HEK293 (cell line): ENCODE data around the gene FASLG.

Experiments used
- ATF2 ChIP-seq: fragments of 450-650 bp; formaldehyde crosslinking; IDR thresholded peaks from 2 replicates; pipeline ENCODE4 v1.5.1; 2016; ENCODE audit warnings: missing biosample characterization, missing genetic modification characterization, low read depth
- CTCF ChIP-seq: fragments of 450-650 bp; formaldehyde crosslinking; IDR thresholded peaks from 2 replicates; pipeline ENCODE4 v1.5.1; 2016; ENCODE audit warnings: missing biosample characterization, missing genetic modification characterization
- FEZF1 ChIP-seq: fragments of 450-650 bp; formaldehyde crosslinking; IDR thresholded peaks from 2 replicates; pipeline ENCODE4 v1.5.1; 2016; ENCODE audit warnings: missing biosample characterization, missing genetic modification characterization
- SCRT1 ChIP-seq: fragments of 450-650 bp; formaldehyde crosslinking; IDR thresholded peaks from 2 replicates; pipeline ENCODE4 v1.5.1; 2016; ENCODE audit warnings: missing biosample characterization, missing genetic modification characterization, borderline replicate concordance
- ZNF274 ChIP-seq, 2 experiments: fragments of 200-500 bp in 1 of 2; fragments of 450-650 bp in 1 of 2; sonication (Bioruptor generic) in 1 of 2; formaldehyde crosslinking in 1 of 2; IDR thresholded peaks; 2 replicates each; pipeline versions ENCODE4 v1.5.1 to v1.6.1; 2014 to 2016; ENCODE audit warnings: borderline replicate concordance in 1 of 2, inconsistent platforms in 1 of 2, low read length in 1 of 2, missing biosample characterization in 1 of 2, missing genetic modification characterization in 1 of 2
- ZNF350 ChIP-seq: fragments of 450-650 bp; formaldehyde crosslinking; IDR thresholded peaks from 2 replicates; pipeline ENCODE4 v1.5.0; 2017; ENCODE audit warnings: missing biosample characterization, mild to moderate bottlenecking, missing genetic modification characterization
- ZNF571 ChIP-seq: fragments of 450-650 bp; formaldehyde crosslinking; IDR thresholded peaks from 2 replicates; pipeline ENCODE4 v1.5.0; 2017; ENCODE audit warnings: missing biosample characterization, missing genetic modification characterization
- ZSCAN5A ChIP-seq: fragments of 450-650 bp; formaldehyde crosslinking; IDR thresholded peaks from 2 replicates; pipeline ENCODE4 v1.5.1; 2016; ENCODE audit warnings: missing biosample characterization, missing genetic modification characterization

- TF ChIP-seq ZNF350 (tag by site-specific recombination), result no peak
- no peak for TF ChIP-seq ZNF571 (tag by site-specific recombination)
- TF ChIP-seq ZNF274 (IDR thresholded peaks at IDR 0.05; ENCODE audit: low read length), result no peak
- no peak for TF ChIP-seq ZNF274 (tag by site-specific recombination; IDR thresholded peaks at IDR 0.05; ENCODE audit: borderline replicate concordance)
- no peak for TF ChIP-seq ZSCAN5A
- TF ChIP-seq ATF2 (tag by site-specific recombination), result no peak
- no peak for TF ChIP-seq SCRT1 (tag by site-specific recombination)
- no peak for TF ChIP-seq FEZF1 (tag by site-specific recombination)
- no peak for TF ChIP-seq CTCF (tag by site-specific recombination)
These were observed 28.0 kb upstream of the FASLG start for GRCh38 chr1:172630868-172631267.
